ENCODE results near the gene TMOD2. TPM values are rescaled to one million over a fixed set of nuclear protein-coding genes. Genes with fewer than 3 reads are reported as not detected.

TMOD2 gene
- total RNA-seq, 1 experiment from 2014 or later, result 5.7 TPM

DNA sequence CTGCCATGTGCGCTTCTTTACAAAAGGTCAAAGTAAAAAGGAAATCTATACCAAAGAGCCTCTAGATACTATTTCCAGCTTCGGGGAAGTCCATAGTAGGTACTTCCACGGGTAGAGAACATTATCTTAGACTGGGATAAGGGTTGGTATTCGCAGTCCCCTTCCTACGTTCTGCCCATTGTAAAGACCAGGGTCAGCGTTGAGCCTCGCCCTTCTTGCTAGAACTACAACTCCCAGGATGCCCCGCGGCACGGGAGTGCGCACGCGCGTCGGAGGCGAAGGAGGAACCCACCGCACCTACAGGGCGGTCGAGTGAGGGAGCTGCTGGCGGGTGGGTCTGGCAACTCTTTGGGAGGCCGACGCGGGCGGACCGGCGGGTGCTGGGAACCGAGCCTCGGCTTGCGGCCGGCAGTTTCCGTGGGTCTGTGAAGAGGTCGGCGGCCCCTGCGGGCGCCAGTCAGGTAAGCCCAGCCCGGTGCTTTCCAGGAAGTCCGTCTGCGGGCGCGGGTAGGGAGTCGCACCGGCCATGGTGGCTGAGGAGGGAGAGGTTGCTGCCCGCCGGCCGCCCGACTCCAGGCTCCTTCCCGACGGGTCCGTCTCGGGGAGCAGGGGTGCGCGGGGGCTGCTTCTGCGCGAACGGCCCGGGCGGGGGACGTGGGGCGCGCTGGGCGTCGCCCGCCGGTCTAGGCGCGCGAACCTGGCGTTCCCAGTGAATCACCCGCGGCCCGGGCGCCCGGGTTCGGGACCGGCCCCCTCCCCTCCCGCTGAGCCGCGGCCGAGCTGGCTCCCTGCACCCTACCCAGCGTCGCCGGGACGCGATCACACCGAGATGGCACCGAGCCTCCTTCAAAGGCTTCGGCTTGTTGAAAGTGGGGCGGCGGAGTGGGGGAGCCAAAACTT lies 78.2 kb downstream of the TMOD2 start, which contains the start of gene TMOD3 (continued):
- TF ChIP-seq, protein P1, sequence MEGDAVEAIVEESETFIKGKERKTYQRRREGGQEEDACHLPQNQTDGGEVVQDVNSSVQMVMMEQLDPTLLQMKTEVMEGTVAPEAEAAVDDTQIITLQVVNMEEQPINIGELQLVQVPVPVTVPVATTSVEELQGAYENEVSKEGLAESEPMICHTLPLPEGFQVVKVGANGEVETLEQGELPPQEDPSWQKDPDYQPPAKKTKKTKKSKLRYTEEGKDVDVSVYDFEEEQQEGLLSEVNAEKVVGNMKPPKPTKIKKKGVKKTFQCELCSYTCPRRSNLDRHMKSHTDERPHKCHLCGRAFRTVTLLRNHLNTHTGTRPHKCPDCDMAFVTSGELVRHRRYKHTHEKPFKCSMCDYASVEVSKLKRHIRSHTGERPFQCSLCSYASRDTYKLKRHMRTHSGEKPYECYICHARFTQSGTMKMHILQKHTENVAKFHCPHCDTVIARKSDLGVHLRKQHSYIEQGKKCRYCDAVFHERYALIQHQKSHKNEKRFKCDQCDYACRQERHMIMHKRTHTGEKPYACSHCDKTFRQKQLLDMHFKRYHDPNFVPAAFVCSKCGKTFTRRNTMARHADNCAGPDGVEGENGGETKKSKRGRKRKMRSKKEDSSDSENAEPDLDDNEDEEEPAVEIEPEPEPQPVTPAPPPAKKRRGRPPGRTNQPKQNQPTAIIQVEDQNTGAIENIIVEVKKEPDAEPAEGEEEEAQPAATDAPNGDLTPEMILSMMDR (IDR thresholded peaks at IDR 0.05 in 2 of 3, conservative IDR thresholded peaks at IDR 0.05 in 1 of 3; ENCODE audit: borderline replicate concordance in 1 of 3, insufficient read depth in 1 of 3, low read depth in 2 of 3, low read length in 2 of 3), result no peak
- peak; percentile 92 for TF ChIP-seq POLR2A (IDR thresholded peaks at IDR 0.05; ENCODE audit: borderline replicate concordance, extremely low read depth, insufficient read depth, insufficient read length)
- TF ChIP-seq POLR2AphosphoS5 (IDR thresholded peaks at IDR 0.05; ENCODE audit: low read depth, low read length), result peak; percentile 96
- TF ChIP-seq CEBPB (IDR thresholded peaks at IDR 0.05; ENCODE audit: low read depth), result no peak
- TF ChIP-seq CBX3 (IDR thresholded peaks at IDR 0.05; ENCODE audit: low read depth), result no peak
- TF ChIP-seq, protein P2, sequence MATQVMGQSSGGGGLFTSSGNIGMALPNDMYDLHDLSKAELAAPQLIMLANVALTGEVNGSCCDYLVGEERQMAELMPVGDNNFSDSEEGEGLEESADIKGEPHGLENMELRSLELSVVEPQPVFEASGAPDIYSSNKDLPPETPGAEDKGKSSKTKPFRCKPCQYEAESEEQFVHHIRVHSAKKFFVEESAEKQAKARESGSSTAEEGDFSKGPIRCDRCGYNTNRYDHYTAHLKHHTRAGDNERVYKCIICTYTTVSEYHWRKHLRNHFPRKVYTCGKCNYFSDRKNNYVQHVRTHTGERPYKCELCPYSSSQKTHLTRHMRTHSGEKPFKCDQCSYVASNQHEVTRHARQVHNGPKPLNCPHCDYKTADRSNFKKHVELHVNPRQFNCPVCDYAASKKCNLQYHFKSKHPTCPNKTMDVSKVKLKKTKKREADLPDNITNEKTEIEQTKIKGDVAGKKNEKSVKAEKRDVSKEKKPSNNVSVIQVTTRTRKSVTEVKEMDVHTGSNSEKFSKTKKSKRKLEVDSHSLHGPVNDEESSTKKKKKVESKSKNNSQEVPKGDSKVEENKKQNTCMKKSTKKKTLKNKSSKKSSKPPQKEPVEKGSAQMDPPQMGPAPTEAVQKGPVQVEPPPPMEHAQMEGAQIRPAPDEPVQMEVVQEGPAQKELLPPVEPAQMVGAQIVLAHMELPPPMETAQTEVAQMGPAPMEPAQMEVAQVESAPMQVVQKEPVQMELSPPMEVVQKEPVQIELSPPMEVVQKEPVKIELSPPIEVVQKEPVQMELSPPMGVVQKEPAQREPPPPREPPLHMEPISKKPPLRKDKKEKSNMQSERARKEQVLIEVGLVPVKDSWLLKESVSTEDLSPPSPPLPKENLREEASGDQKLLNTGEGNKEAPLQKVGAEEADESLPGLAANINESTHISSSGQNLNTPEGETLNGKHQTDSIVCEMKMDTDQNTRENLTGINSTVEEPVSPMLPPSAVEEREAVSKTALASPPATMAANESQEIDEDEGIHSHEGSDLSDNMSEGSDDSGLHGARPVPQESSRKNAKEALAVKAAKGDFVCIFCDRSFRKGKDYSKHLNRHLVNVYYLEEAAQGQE (IDR thresholded peaks at IDR 0.05; ENCODE audit: low read depth), result no peak
- TF ChIP-seq FOSL1 (IDR thresholded peaks at IDR 0.05; ENCODE audit: low read depth), result peak; percentile 16; the same call in 1 of the 2 replicates
- TF ChIP-seq ELF1 (IDR thresholded peaks at IDR 0.05; ENCODE audit: borderline replicate concordance, low read depth), result no peak; the same call in 1 of the 2 replicates
